Esophagus muscularis mucosa (tissue), 3 donors: ENCODE data around the gene HS6ST3.

ENCODE experiments used
- POLR2AphosphoS5 ChIP-seq, 2 donors: sonication (generic); formaldehyde crosslinking; IDR thresholded peaks; one replicate each; pipeline ENCODE4 v1.6.1; 2017; ENCODE audit warnings: antibody characterized with exemption in 2 of 2
- TF ChIP-seq, protein P1 (sequence below), 3 experiments: fragments of 200-600 bp in 2 of 3; fragments of 450-650 bp in 1 of 3; sonication (generic) in 2 of 3; IDR thresholded peaks; one replicate each; pipeline ENCODE4 v1.5.1; 2017 to 2019; ENCODE audit warnings: antibody characterized with exemption in 3 of 3, mild to moderate bottlenecking in 2 of 3, moderate library complexity in 1 of 3

DNA sequence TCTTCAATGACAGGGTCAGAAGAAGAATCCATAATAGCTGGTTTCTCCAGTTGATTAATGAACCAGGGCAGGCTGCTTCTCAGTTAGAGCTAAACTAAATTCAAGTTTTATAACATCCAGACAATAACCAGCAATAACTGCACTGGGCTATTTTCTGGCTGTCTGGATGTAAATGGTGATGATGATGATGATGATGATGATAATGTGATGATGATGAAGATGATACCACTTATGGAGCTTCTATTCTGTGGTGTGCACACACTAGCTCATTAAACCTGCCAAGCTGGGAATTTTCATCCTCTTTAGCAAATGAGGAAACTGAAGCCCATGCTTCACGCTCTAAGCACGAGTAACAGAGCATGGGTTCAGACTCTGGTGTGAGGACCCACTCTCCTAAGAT, 772.2 kb downstream of the HS6ST3 start:
- TF ChIP-seq, protein P1, sequence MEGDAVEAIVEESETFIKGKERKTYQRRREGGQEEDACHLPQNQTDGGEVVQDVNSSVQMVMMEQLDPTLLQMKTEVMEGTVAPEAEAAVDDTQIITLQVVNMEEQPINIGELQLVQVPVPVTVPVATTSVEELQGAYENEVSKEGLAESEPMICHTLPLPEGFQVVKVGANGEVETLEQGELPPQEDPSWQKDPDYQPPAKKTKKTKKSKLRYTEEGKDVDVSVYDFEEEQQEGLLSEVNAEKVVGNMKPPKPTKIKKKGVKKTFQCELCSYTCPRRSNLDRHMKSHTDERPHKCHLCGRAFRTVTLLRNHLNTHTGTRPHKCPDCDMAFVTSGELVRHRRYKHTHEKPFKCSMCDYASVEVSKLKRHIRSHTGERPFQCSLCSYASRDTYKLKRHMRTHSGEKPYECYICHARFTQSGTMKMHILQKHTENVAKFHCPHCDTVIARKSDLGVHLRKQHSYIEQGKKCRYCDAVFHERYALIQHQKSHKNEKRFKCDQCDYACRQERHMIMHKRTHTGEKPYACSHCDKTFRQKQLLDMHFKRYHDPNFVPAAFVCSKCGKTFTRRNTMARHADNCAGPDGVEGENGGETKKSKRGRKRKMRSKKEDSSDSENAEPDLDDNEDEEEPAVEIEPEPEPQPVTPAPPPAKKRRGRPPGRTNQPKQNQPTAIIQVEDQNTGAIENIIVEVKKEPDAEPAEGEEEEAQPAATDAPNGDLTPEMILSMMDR (IDR thresholded peaks at IDR 0.05), result no peak
- TF ChIP-seq POLR2AphosphoS5 (IDR thresholded peaks at IDR 0.05), result no peak
